Measurements from ENCODE around the gene ITGBL1.

DNA sequence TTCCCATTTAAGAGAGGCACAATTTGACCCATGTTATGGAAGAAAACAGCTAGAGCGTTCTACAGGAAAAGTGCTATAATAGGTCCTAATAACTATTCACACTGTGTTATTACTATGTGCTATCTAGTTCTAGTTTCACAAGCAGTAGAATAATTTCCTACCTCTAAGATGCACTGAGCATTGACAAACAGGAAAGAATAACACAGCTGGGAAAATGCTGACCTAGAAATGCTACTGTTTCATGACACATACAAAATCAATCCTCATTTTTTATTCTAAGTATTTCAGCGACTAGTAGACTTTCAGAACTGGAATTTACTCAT is 259.5 kb downstream of the ITGBL1 start:
- TF ChIP-seq, protein P1, sequence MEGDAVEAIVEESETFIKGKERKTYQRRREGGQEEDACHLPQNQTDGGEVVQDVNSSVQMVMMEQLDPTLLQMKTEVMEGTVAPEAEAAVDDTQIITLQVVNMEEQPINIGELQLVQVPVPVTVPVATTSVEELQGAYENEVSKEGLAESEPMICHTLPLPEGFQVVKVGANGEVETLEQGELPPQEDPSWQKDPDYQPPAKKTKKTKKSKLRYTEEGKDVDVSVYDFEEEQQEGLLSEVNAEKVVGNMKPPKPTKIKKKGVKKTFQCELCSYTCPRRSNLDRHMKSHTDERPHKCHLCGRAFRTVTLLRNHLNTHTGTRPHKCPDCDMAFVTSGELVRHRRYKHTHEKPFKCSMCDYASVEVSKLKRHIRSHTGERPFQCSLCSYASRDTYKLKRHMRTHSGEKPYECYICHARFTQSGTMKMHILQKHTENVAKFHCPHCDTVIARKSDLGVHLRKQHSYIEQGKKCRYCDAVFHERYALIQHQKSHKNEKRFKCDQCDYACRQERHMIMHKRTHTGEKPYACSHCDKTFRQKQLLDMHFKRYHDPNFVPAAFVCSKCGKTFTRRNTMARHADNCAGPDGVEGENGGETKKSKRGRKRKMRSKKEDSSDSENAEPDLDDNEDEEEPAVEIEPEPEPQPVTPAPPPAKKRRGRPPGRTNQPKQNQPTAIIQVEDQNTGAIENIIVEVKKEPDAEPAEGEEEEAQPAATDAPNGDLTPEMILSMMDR (IDR thresholded peaks at IDR 0.05 in 4 of 5, conservative IDR thresholded peaks at IDR 0.05 in 1 of 5): no peak
- no peak for TF ChIP-seq POLR2A (IDR thresholded peaks at IDR 0.05)
